H1 (cell line): Measurements from ENCODE around the gene IFT43. TPM values are rescaled to one million over a fixed set of nuclear protein-coding genes. Genes with fewer than 3 reads are reported as not detected.
A peak's percentile ranks its signal among the peaks of the same experiment; 100 is the strongest.

Experiments
- CTCF ChIA-PET: fragments of 300-600 bp; sonication (Branson Sonifier 250); formaldehyde crosslinking; loops from one replicate; lab custom pipeline; 2021; ENCODE audit not compliant: partially characterized antibody; lab: Charles Lee
- POLR2A ChIA-PET: fragments of 300-600 bp; sonication (Branson Sonifier 250); formaldehyde crosslinking; loops from one replicate; lab custom pipeline; 2021; ENCODE audit warnings: inconsistent platforms; ENCODE audit not compliant: partially characterized antibody; lab: Charles Lee
- DNase-seq, 2 experiments: peaks; one replicate each; pipeline versions ENCODE4 v3.0.0 to v3.0.0-alpha.2; 2010 to 2022; ENCODE audit warnings: low spot score in 2 of 2, low read depth in 1 of 2, mixed read lengths in 1 of 2
- FAIRE-seq: peaks from 2 replicates; lab custom pipeline; 2011; peaks lifted over from hg19 to GRCh38; lab: Jason Lieb, UNC
- H2AFZ ChIP-seq: 2 replicates; pipeline ENCODE4 v1.8.1; 2012; ENCODE audit warnings: low read length, inconsistent platforms
- H2AK5ac ChIP-seq: 2 replicates; pipeline ENCODE4 v1.6.1; 2013; ENCODE audit warnings: low read depth, low read length
- H2BK120ac ChIP-seq: replicated peaks from 2 replicates; pipeline ENCODE3; 2013; ENCODE audit warnings: low read depth, low read length, inconsistent platforms
- H2BK12ac ChIP-seq: 2 replicates; pipeline ENCODE4 v1.6.1; 2013; ENCODE audit warnings: low read depth, low read length
- H2BK15ac ChIP-seq: 2 replicates; pipeline ENCODE4 v1.6.1; 2013; ENCODE audit warnings: low read length
- H2BK20ac ChIP-seq: 2 replicates; pipeline ENCODE4 v1.6.1; 2013; ENCODE audit warnings: low read length
- H2BK5ac ChIP-seq: 2 replicates; pipeline ENCODE4 v1.6.1; 2013; ENCODE audit warnings: low read depth, low read length
- H3K14ac ChIP-seq: 2 replicates; pipeline ENCODE4 v1.6.1; 2013; ENCODE audit warnings: inconsistent platforms; ENCODE audit not compliant: insufficient read length
- H3K18ac ChIP-seq: 2 replicates; pipeline ENCODE4 v1.6.1; 2013; ENCODE audit warnings: low read length; ENCODE audit errors: extremely low read depth
- H3K23ac ChIP-seq: 2 replicates; pipeline ENCODE4 v1.6.1; 2013; ENCODE audit warnings: inconsistent platforms; ENCODE audit not compliant: insufficient read length
- H3K23me2 ChIP-seq: 2 replicates; pipeline ENCODE4 v1.6.1; 2013; ENCODE audit warnings: low read depth, low read length
- H3K27ac ChIP-seq: 2 replicates; pipeline ENCODE4 v1.6.1; 2011; ENCODE audit warnings: low read depth, low read length, inconsistent platforms
- H3K27me3 ChIP-seq, 4 experiments: replicated peaks in 1 of 4; 1 replicate in 1 of 4; 2 replicates in 3 of 4; pipeline versions ENCODE4 v1.6.1 to v1.8.1; 2011 to 2013; ENCODE audit warnings: low read length in 3 of 4, mild to moderate bottlenecking in 3 of 4, inconsistent platforms in 2 of 4, mixed read lengths in 2 of 4, moderate library complexity in 1 of 4; ENCODE audit not compliant: control insufficient read depth in 3 of 4, insufficient read depth in 3 of 4; ENCODE audit errors: extremely low read depth in 1 of 4
- H3K36me3 ChIP-seq, 4 experiments: 2 replicates each; pipeline versions ENCODE4 v1.6.1 to v1.8.1; 2011 to 2013; ENCODE audit warnings: mild to moderate bottlenecking in 4 of 4, low read length in 3 of 4, moderate library complexity in 2 of 4, control low read depth in 1 of 4, inconsistent platforms in 1 of 4; ENCODE audit not compliant: insufficient read depth in 4 of 4, control insufficient read depth in 2 of 4
- H3K4ac ChIP-seq: replicated peaks from 2 replicates; pipeline ENCODE3; 2013; ENCODE audit warnings: low read length, low read depth, mixed read lengths, inconsistent platforms; ENCODE audit not compliant: insufficient read length
- H3K4me1 ChIP-seq, 4 experiments: replicated peaks in 1 of 4; 1 replicate in 1 of 4; 2 replicates in 3 of 4; pipeline versions ENCODE4 v1.6.1 to v1.8.1; 2011 to 2013; ENCODE audit warnings: low read length in 3 of 4, inconsistent platforms in 2 of 4, mixed read lengths in 1 of 4; ENCODE audit not compliant: insufficient read depth in 4 of 4, control insufficient read depth in 3 of 4
- H3K4me2 ChIP-seq, 2 experiments: 2 replicates each; pipeline versions ENCODE4 v1.6.1 to v1.8.1; 2011 to 2013; ENCODE audit warnings: low read depth in 2 of 2, low read length in 2 of 2, control low read depth in 1 of 2, inconsistent platforms in 1 of 2, mild to moderate bottlenecking in 1 of 2; ENCODE audit not compliant: insufficient read depth in 1 of 2
- H3K4me3 ChIP-seq, 4 experiments: fragments of 200-600, 300-600 bp in 1 of 4; sonication (generic), shearing (Covaris generic), sonication (Bioruptor Twin) in 1 of 4; 2 replicates each; pipeline versions ENCODE4 v1.5.1 to v1.8.1; 2011 to 2016; ENCODE audit warnings: low read length in 4 of 4, low read depth in 3 of 4, control low read depth in 2 of 4, inconsistent platforms in 2 of 4, mild to moderate bottlenecking in 2 of 4, mixed read lengths in 1 of 4, moderate library complexity in 1 of 4; ENCODE audit not compliant: insufficient read depth in 2 of 4; ENCODE audit errors: extremely low read depth in 1 of 4
- H3K56ac ChIP-seq: replicated peaks from 2 replicates; pipeline ENCODE3; 2013; ENCODE audit warnings: low read depth, mild to moderate bottlenecking, mixed read lengths, low read length, inconsistent platforms; ENCODE audit not compliant: insufficient read length
- H3K79me1 ChIP-seq: 2 replicates; pipeline ENCODE4 v1.6.1; 2013; ENCODE audit warnings: low read depth, low read length, control low read depth
- H3K79me2 ChIP-seq, 2 experiments: 2 replicates each; pipeline versions ENCODE4 v1.6.1 to v1.8.1; 2012 to 2013; ENCODE audit warnings: low read length in 2 of 2, mild to moderate bottlenecking in 2 of 2, inconsistent platforms in 1 of 2; ENCODE audit not compliant: insufficient read depth in 2 of 2, control insufficient read depth in 1 of 2
- H3K9ac ChIP-seq, 4 experiments: replicated peaks in 1 of 4; 1 replicate in 1 of 4; 2 replicates in 3 of 4; pipeline versions ENCODE4 v1.6.1 to v1.8.1; 2011 to 2013; ENCODE audit warnings: low read depth in 3 of 4, low read length in 3 of 4, control low read depth in 2 of 4, mild to moderate bottlenecking in 2 of 4, moderate library complexity in 2 of 4, inconsistent platforms in 1 of 4; ENCODE audit errors: extremely low read depth in 1 of 4
- H3K9me3 ChIP-seq, 2 experiments: 2 replicates each; pipeline versions ENCODE4 v1.6.1 to v1.8.1; 2012 to 2013; ENCODE audit warnings: mild to moderate bottlenecking in 2 of 2, moderate library complexity in 2 of 2, control low read depth in 1 of 2, inconsistent platforms in 1 of 2, low read depth in 1 of 2, low read length in 1 of 2, mixed read lengths in 1 of 2; ENCODE audit not compliant: insufficient read depth in 2 of 2
- H4K20me1 ChIP-seq, 2 experiments: replicated peaks in 1 of 2; 2 replicates each; pipeline versions ENCODE3 to v1.8.1; 2011 to 2013; ENCODE audit warnings: inconsistent platforms in 2 of 2, low read length in 2 of 2, mild to moderate bottlenecking in 1 of 2; ENCODE audit not compliant: insufficient read depth in 2 of 2, control insufficient read depth in 1 of 2
- H4K5ac ChIP-seq: 2 replicates; pipeline ENCODE4 v1.6.1; 2013; ENCODE audit warnings: low read length, low read depth, mixed read lengths, inconsistent platforms; ENCODE audit not compliant: insufficient read length
- H4K8ac ChIP-seq: 2 replicates; pipeline ENCODE4 v1.8.0; 2013; ENCODE audit warnings: mild to moderate bottlenecking, moderate library complexity, low read length, inconsistent platforms; ENCODE audit not compliant: insufficient read depth; ENCODE audit errors: extremely low read depth
- H4K91ac ChIP-seq: replicated peaks from 2 replicates; pipeline ENCODE3; 2013; ENCODE audit warnings: low read length, mixed read lengths, inconsistent platforms; ENCODE audit not compliant: insufficient read length
- CHD2 ChIP-seq: IDR thresholded peaks from 2 replicates; pipeline ENCODE4 v1.6.1; 2012; ENCODE audit warnings: low read length, improper control_type of control experiment
- CREB1 ChIP-seq: IDR thresholded peaks from 2 replicates; pipeline ENCODE4 v1.6.1; 2012; ENCODE audit warnings: inconsistent platforms
- HDAC2 ChIP-seq, 2 experiments: fragments of 300-600 bp in 1 of 2; sonication (generic) in 1 of 2; IDR thresholded peaks; 2 replicates each; pipeline ENCODE4 v1.6.1; 2011 to 2012; ENCODE audit warnings: low read depth in 2 of 2, low read length in 2 of 2, mild to moderate bottlenecking in 2 of 2, moderate library complexity in 2 of 2, borderline replicate concordance in 1 of 2, inconsistent platforms in 1 of 2
- KDM1A ChIP-seq: fragments of 200-600, 300-600 bp; sonication (generic); IDR thresholded peaks from 2 replicates; pipeline ENCODE4 v1.7.1; 2016; ENCODE audit warnings: mild to moderate bottlenecking, low read length, borderline replicate concordance
- KDM5A ChIP-seq: fragments of 200-600 bp; IDR thresholded peaks from 2 replicates; pipeline ENCODE4 v1.7.1; 2012; ENCODE audit warnings: mild to moderate bottlenecking, low read length, inconsistent platforms, mixed read lengths
- POLR2A ChIP-seq, 2 experiments: IDR thresholded peaks; 1 replicate in 1 of 2; 2 replicates in 1 of 2; pipeline ENCODE4 v1.6.1; 2011; ENCODE audit warnings: low read depth in 2 of 2, low read length in 2 of 2, mild to moderate bottlenecking in 2 of 2; ENCODE audit errors: control extremely low read depth in 1 of 2
- POLR2AphosphoS5 ChIP-seq: IDR thresholded peaks from 2 replicates; pipeline ENCODE4 v1.6.1; 2011; ENCODE audit warnings: low read depth, low read length
- POU5F1 ChIP-seq: IDR thresholded peaks from 2 replicates; pipeline ENCODE4 v1.6.1; 2011; ENCODE audit warnings: low read depth, mild to moderate bottlenecking, low read length, moderate library complexity
- SP2 ChIP-seq: IDR thresholded peaks from 2 replicates; pipeline ENCODE4 v1.6.1; 2012; ENCODE audit warnings: mild to moderate bottlenecking, low read length, inconsistent platforms
- TAF1 ChIP-seq: IDR thresholded peaks from 2 replicates; pipeline ENCODE4 v1.6.1; 2011; ENCODE audit warnings: mild to moderate bottlenecking, low read depth, low read length
- WGBS, 2 experiments: shearing (Covaris generic) in 1 of 2; methylation state at CpG; one replicate each; pipeline versions ENCODE4 v1.1.6 to v1.1.7; 2013 to 2015; ENCODE audit warnings: low lambda C conversion rate in 2 of 2, mixed read lengths in 2 of 2, inconsistent platforms in 1 of 2, low coverage in 1 of 2, missing lambda C conversion rate in 1 of 2; ENCODE audit not compliant: insufficient replicate concordance in 2 of 2, insufficient coverage in 1 of 2, insufficient read length in 1 of 2; ENCODE audit errors: extremely low coverage in 1 of 2, missing lambda C conversion rate in 1 of 2; 5-methylcytosine and 5-hydroxymethylcytosine counted together
- polyA plus RNA-seq, 7 experiments: library from polyadenylated mRNA; depleted of rRNA in 3 of 7; stranded (reverse) in 5 of 7; unstranded in 2 of 7; fragments of >200 nt in 5 of 7; fragments of 200-250 nt in 2 of 7; gene quantifications; 1 replicate in 5 of 7; 2 replicates in 1 of 7; 4 replicates in 1 of 7; pipeline versions ENCODE4 v1.2.1 to v1.2.3, GENCODE V29; 2011 to 2013; ENCODE audit warnings: missing spikeins in 2 of 7, mixed read lengths in 2 of 7
- total RNA-seq: library from RNA; stranded (reverse); fragmentation: NEBNext Ultra II Directional; extraction: Animal tissue kit (Norgen Biotek cat#: 25700); gene quantifications from 2 replicates; pipeline ENCODE4 v1.2.1, GENCODE V29; 2021
- TF ChIP-seq, protein P1 (sequence below), 3 experiments: IDR thresholded peaks; 1 replicate in 2 of 3; 2 replicates in 1 of 3; pipeline versions ENCODE4 v1.5.1 to v1.6.1; 2011; ENCODE audit warnings: low read length in 3 of 3, mild to moderate bottlenecking in 3 of 3, inconsistent platforms in 2 of 3, low read depth in 1 of 3, moderate library complexity in 1 of 3; ENCODE audit not compliant: insufficient read depth in 1 of 3; ENCODE audit errors: control extremely low read depth in 1 of 3
- TF ChIP-seq, protein P2 (sequence below): IDR thresholded peaks from 2 replicates; pipeline ENCODE4 v1.6.1; 2011; ENCODE audit warnings: low read length, improper control_type of control experiment

Gene IFT43
- total and polyA plus RNA-seq, 2 of the 8 experiments (the other 6 are each of a cell fraction or from before 2014, with no cell fraction given): 17.0 to 20.8 TPM

DNA sequence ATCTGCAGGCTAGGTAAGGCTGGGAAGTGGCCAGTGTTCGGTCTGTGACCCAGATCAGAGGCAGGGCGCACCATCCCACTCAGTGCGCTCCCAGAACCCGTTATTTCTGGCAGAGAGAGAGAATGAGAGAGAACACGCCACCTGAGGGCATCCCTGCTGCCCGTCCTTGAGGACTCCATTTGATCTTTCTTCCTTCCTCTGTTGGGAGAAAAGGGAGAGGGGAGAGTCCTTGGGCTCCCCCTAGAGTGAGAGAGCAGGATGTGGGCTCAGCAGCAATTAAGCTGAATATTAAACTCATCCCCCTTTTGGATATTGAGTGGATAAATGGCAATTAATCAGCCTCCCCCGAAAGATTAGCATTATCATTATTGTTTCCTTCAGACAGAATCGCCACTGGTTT lies 70.6 kb downstream of the IFT43 start:
- Histone ChIP-seq H3K27me3 (no peaks in the 10 kb centered on the region), H3K4me1 (peaks cover 0 to 8% (median 5%) of the 10 kb centered on the region in 4 experiments), H3K14ac (no peak overlapping the region), H4K20me1 (no peaks in the 10 kb centered on the region), H3K4ac (no peak overlapping the region), H3K79me1 (no peaks in the 10 kb centered on the region), H3K9me3 (no peaks in the 10 kb centered on the region), H2BK12ac (no peak overlapping the region), H4K5ac (no peak overlapping the region), H2AK5ac (no peak overlapping the region), H2BK15ac (no peak overlapping the region), H3K18ac (no peak overlapping the region), H3K36me3 (no peaks in the 10 kb centered on the region), H4K91ac (no peak overlapping the region), H3K27ac (no peak overlapping the region), H2BK5ac (no peak overlapping the region), H4K8ac (no peak overlapping the region), H3K4me2 (no peak overlapping the region), H2AFZ (no peak overlapping the region), H3K9ac (no peak overlapping the region), H3K4me3 (no peak overlapping the region), H3K23me2 (no peaks in the 10 kb centered on the region), H3K23ac (no peak overlapping the region), H3K79me2 (no peaks in the 10 kb centered on the region), H3K56ac (no peak overlapping the region), H2BK20ac (no peak overlapping the region), H2BK120ac (no peak overlapping the region)
- DNase-seq (no peak), FAIRE-seq (no peak)
- CTCF ChIA-PET: interaction anchor here (0.6 to 3.1 kb wide), 39 partner anchors 8 to 599 kb away, joined by 3 to 15 read pairs (median 3); partner anchors contain the start of gene IFT43
- 85% methylated on average over 8 of the region's 8 CpGs; no CpG with 5 or more reads in 1 of the 2 experiments for WGBS, 2 experiments
- POLR2A ChIA-PET: interaction anchor here (1.1 kb wide), 1 partner anchor 96 kb away, joined by 3 read pairs; the partner anchor contains the start of gene GPATCH2L
- TF ChIP-seq POLR2AphosphoS5 (no peak), TAF1 (no peak), HDAC2 (IDR thresholded peaks at IDR 0.05; ENCODE audit: borderline replicate concordance in 1 of 2, low read depth in 2 of 2, low read length in 2 of 2) (no peak), KDM5A (no peak), CHD2 (no peak), KDM1A (no peak), POU5F1 (no peak), POLR2A (IDR thresholded peaks at IDR 0.05; ENCODE audit: control extremely low read depth in 1 of 2, low read depth in 2 of 2, low read length in 2 of 2) (no peak), SP2 (no peak), CREB1 (no peak)
- TF ChIP-seq, protein P1, sequence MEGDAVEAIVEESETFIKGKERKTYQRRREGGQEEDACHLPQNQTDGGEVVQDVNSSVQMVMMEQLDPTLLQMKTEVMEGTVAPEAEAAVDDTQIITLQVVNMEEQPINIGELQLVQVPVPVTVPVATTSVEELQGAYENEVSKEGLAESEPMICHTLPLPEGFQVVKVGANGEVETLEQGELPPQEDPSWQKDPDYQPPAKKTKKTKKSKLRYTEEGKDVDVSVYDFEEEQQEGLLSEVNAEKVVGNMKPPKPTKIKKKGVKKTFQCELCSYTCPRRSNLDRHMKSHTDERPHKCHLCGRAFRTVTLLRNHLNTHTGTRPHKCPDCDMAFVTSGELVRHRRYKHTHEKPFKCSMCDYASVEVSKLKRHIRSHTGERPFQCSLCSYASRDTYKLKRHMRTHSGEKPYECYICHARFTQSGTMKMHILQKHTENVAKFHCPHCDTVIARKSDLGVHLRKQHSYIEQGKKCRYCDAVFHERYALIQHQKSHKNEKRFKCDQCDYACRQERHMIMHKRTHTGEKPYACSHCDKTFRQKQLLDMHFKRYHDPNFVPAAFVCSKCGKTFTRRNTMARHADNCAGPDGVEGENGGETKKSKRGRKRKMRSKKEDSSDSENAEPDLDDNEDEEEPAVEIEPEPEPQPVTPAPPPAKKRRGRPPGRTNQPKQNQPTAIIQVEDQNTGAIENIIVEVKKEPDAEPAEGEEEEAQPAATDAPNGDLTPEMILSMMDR (IDR thresholded peaks at IDR 0.05; ENCODE audit: control extremely low read depth in 1 of 3, insufficient read depth in 1 of 3, low read depth in 1 of 3, low read length in 3 of 3): peak; percentile 54 to 72 (median 63)
- TF ChIP-seq, protein P2, sequence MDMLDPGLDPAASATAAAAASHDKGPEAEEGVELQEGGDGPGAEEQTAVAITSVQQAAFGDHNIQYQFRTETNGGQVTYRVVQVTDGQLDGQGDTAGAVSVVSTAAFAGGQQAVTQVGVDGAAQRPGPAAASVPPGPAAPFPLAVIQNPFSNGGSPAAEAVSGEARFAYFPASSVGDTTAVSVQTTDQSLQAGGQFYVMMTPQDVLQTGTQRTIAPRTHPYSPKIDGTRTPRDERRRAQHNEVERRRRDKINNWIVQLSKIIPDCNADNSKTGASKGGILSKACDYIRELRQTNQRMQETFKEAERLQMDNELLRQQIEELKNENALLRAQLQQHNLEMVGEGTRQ: peak; percentile 58
